ENCODE measurements around the gene ODF2L.

ODF2L gene

GRCh38 chr1:86305731-86306130 is 90.4 kb downstream of the ODF2L start:
- DNase-seq (ENCODE audit: low read depth): no peak

GRCh38 chr1:86303041-86303690 is 93.0 kb downstream of the ODF2L start:
- DNase-seq (ENCODE audit: low read depth): no peak
